Endothelial cell (in vitro differentiated cells): ENCODE data around the gene ARMC7. TPM values are rescaled to one million over a fixed set of nuclear protein-coding genes. Genes with fewer than 3 reads are reported as not detected.
A peak's percentile ranks its signal among the peaks of the same experiment; 100 is the strongest.

Experiments used
- DNase-seq: peaks from one replicate; pipeline ENCODE4 v3.0.0; 2021; ENCODE audit warnings: low spot score
- H3K27ac Mint-ChIP-seq: one replicate; pipeline ENCODE4 v1.8.0; 2021; ENCODE audit warnings: mixed read lengths, inconsistent platforms; ENCODE audit not compliant: unreplicated experiment
- H3K27me3 Mint-ChIP-seq: one replicate; pipeline ENCODE4 v1.8.0; 2021; ENCODE audit warnings: mild to moderate bottlenecking, moderate library complexity, mixed read lengths, inconsistent platforms; ENCODE audit not compliant: unreplicated experiment
- H3K36me3 Mint-ChIP-seq: one replicate; pipeline ENCODE4 v1.8.0; 2021; ENCODE audit warnings: mild to moderate bottlenecking, low read depth, mixed read lengths, inconsistent platforms; ENCODE audit not compliant: unreplicated experiment
- H3K4me1 Mint-ChIP-seq: one replicate; pipeline ENCODE4 v1.8.0; 2021; ENCODE audit warnings: mild to moderate bottlenecking, mixed read lengths, inconsistent platforms; ENCODE audit not compliant: unreplicated experiment
- H3K4me3 Mint-ChIP-seq: one replicate; pipeline ENCODE4 v1.8.0; 2021; ENCODE audit warnings: mild to moderate bottlenecking, mixed read lengths, inconsistent platforms; ENCODE audit not compliant: unreplicated experiment
- H3K9me3 Mint-ChIP-seq: one replicate; pipeline ENCODE4 v1.8.0; 2021; ENCODE audit warnings: mixed read lengths, inconsistent platforms; ENCODE audit not compliant: unreplicated experiment
- total RNA-seq: library from RNA; stranded (reverse); fragmentation: NEBNext Ultra II Directional; extraction: Animal tissue kit (Norgen Biotek cat#: 25700); gene quantifications from one replicate; pipeline ENCODE4 v1.2.1, GENCODE V29; 2021; ENCODE audit not compliant: unreplicated experiment
- TF ChIP-seq, protein P1 (sequence below): fragments of 200-600 bp; sonication (generic); IDR thresholded peaks from one replicate; pipeline ENCODE4 v1.5.0; 2021; ENCODE audit warnings: antibody characterized with exemption; ENCODE audit not compliant: unreplicated experiment

ARMC7 gene
- total RNA-seq, 1 donor from 2014 or later, result 43.4 TPM

DNA sequence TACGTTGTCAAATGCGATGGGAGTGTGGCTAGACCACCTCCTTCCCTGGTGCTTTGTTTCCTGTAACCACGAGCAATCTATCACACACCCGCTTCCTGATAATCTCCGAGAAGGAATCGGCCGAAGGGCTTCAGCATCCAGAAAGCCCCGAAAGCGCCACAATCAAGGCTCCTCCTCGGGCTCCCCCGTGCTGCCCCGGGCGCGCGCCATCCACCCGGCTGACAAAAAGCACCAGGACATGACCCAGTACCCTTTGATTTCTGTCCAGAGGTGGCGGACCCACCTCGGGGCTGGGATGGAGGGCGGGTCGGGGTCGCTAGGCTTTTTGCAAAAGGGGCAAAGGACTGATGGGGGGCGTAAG is 743 bp upstream of the ARMC7 start:
- Mint-ChIP-seq H3K36me3 (peaks cover 18% of the 10 kb centered on the region), H3K4me1 (peaks cover 55% of the 10 kb centered on the region)

DNA sequence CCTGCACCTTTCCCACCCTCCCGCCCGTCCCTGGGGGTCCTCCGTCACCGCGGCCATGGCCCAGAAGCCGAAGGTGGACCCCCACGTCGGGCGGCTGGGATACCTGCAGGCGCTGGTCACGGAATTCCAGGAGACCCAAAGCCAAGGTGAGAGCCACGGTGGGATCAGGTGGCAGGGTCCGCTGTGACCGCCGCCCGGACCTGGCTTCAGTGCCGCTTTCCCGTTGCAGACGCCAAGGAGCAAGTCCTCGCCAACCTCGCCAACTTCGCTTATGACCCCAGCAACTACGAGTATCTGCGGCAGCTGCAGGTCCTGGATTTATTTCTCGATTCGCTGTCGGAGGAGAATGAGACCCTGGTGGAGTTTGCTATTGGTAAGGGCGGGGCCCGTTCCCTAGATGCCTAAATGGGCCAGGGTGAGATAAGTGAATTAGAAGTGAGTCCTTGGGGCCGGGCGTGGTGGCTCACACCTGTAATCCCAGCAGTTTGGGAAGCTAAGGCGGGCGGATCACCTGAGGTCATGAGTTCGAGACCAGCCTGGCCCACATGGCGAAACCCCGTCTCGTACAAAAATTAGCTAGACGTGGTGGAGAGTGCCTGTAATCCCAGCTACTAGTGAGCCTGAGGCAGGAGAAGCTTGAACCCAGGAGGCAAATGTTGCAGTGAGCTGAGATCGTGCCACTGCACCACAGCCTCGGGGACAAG is 617 bp downstream of the ARMC7 start:
- DNase-seq, result peak; percentile 23
- H3K27ac Mint-ChIP-seq, result peak overlapping the region; percentile 30
- TF ChIP-seq, protein P1, sequence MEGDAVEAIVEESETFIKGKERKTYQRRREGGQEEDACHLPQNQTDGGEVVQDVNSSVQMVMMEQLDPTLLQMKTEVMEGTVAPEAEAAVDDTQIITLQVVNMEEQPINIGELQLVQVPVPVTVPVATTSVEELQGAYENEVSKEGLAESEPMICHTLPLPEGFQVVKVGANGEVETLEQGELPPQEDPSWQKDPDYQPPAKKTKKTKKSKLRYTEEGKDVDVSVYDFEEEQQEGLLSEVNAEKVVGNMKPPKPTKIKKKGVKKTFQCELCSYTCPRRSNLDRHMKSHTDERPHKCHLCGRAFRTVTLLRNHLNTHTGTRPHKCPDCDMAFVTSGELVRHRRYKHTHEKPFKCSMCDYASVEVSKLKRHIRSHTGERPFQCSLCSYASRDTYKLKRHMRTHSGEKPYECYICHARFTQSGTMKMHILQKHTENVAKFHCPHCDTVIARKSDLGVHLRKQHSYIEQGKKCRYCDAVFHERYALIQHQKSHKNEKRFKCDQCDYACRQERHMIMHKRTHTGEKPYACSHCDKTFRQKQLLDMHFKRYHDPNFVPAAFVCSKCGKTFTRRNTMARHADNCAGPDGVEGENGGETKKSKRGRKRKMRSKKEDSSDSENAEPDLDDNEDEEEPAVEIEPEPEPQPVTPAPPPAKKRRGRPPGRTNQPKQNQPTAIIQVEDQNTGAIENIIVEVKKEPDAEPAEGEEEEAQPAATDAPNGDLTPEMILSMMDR, result no peak

More for the DNA sequence above, 743 bp upstream of the ARMC7 start:
- Mint-ChIP-seq H3K27ac (peak overlapping the region; percentile 25), H3K9me3 (no peaks in the 10 kb centered on the region), H3K4me3 (peak overlapping the region; percentile 48), H3K27me3 (peaks cover 10% of the 10 kb centered on the region)
- no peak for DNase-seq
- TF ChIP-seq, protein P1, result no peak

DNA sequence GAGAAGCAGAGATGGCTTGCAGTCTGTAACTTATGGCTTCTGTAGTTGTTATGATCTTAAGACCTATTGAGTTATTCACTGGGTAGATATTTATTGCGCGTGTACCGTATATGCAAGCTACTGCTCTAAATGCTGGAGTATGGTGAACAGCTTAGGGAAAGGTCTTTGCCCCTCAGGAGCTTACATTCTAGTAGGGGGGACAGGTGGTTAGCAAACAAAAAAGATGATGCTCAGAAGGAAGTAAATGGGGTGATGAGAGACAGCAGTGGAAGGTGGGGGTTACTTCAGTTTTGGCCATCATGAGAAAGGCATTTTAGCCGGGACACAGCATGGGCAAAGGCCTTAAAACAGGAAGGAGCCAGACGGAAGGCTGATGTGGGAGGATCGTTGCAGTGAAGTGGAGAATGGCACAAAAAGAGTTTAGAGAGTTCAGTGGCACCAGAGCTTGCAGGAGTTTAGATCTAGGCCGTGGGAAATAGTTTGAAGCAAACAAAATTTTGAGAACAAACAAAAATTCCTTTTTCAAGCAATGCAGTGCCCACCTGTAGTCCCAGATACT is 2.1 kb downstream of the ARMC7 start:
- DNase-seq, result no peak
- H3K4me3 Mint-ChIP-seq, result peak overlapping the region; percentile 88

More for the DNA sequence above, 617 bp downstream of the ARMC7 start:
- Mint-ChIP-seq H3K27me3 (peaks cover 10% of the 10 kb centered on the region), H3K36me3 (peaks cover 25% of the 10 kb centered on the region), H3K4me3 (peak overlapping the region; percentile 95), H3K9me3 (no peaks in the 10 kb centered on the region), H3K4me1 (peaks cover 57% of the 10 kb centered on the region)

DNA sequence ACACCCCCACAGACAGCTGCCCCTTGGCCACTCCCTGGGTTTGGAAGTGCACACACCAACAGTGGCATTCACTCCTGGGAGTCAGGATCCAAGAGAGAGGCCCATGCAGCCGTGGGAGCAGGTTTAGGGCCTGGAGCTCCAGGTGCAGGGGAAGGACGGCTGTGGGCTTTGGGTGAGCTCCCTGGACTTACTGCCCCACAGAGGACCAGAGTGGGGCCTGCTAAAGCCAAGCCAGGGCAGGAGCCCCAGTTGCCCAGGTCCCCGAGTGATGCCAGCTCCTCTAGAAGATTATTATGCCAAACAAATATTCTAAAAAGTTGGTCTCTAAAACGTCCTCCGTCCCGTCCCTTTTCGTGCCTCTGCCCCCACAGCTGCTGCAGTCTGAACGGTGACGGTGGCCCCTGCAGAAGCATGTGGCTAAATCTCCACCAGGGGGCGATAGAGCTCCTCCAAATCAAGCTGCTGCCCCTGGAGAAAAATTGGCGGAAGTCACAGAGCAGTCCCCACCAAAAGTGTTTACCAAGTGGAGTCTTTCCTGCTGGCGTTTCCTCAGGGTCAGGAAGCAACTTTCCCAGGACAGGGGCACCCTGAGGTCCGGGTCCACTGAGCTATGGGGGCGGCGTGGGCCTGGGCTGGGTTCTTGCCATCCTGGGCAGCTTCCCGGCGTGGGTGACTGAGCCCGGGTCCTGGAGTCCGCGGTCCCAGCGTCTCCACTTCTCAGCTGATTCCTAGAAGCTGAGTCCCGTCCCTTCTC is 4.2 kb downstream of the ARMC7 start:
- peak overlapping the region; percentile 84 for H3K4me3 Mint-ChIP-seq
- TF ChIP-seq, protein P1, result peak; percentile 97
- no peaks in the 10 kb centered on the region for H3K9me3 Mint-ChIP-seq
- peaks cover 59% of the 10 kb centered on the region for H3K4me1 Mint-ChIP-seq
- DNase-seq, result peak; percentile 89
- peaks cover 27% of the 10 kb centered on the region for H3K36me3 Mint-ChIP-seq
- H3K27me3 Mint-ChIP-seq, result peaks cover 7% of the 10 kb centered on the region
- H3K27ac Mint-ChIP-seq, result peak overlapping the region; percentile 94

More for the DNA sequence above, 2.1 kb downstream of the ARMC7 start:
- TF ChIP-seq, protein P1, result no peak
- Mint-ChIP-seq H3K27ac (no peak overlapping the region), H3K27me3 (peaks cover 10% of the 10 kb centered on the region), H3K9me3 (no peaks in the 10 kb centered on the region), H3K36me3 (peaks cover 18% of the 10 kb centered on the region), H3K4me1 (peaks cover 53% of the 10 kb centered on the region)
